Smooth muscle cell (in vitro differentiated cells): Measurements from ENCODE around the gene KIF17. TPM values are rescaled to one million over a fixed set of nuclear protein-coding genes. Genes with fewer than 3 reads are reported as not detected.

Experiments used
- DNase-seq: peaks from one replicate; lab custom pipeline; 2025; ENCODE audit not compliant: unreplicated experiment; lab: John Stamatoyannopoulos, UW
- H2AFZ ChIP-seq: fragments of 200-600 bp; sonication (generic); 2 replicates; pipeline ENCODE4 v1.6.0; 2016; ENCODE audit warnings: antibody characterized with exemption, low read depth, mild to moderate bottlenecking
- H3F3A ChIP-seq: fragments of 200-600 bp; sonication (generic); 2 replicates; pipeline ENCODE4 v1.6.0; 2017; ENCODE audit warnings: antibody characterized with exemption, low read depth
- H3K27ac ChIP-seq: fragments of 200-600 bp; sonication (generic); 2 replicates; pipeline ENCODE4 v1.5.1; 2016; ENCODE audit warnings: low read depth, mild to moderate bottlenecking
- H3K27me3 ChIP-seq: fragments of 200-600 bp; sonication (generic); 2 replicates; pipeline ENCODE4 v1.6.1; 2016; ENCODE audit warnings: low read depth, mild to moderate bottlenecking
- H3K36me3 ChIP-seq: fragments of 200-600 bp; sonication (generic); 2 replicates; pipeline ENCODE4 v1.5.1; 2016; ENCODE audit warnings: low read depth
- H3K4me1 ChIP-seq: fragments of 200-600 bp; sonication (generic); 2 replicates; pipeline ENCODE4 v1.5.1; 2016; ENCODE audit warnings: low read depth
- H3K4me2 ChIP-seq: fragments of 200-600 bp; sonication (generic); 2 replicates; pipeline ENCODE4 v1.6.0; 2016; ENCODE audit warnings: mild to moderate bottlenecking
- H3K4me3 ChIP-seq: fragments of 200-600 bp; sonication (generic); 2 replicates; pipeline ENCODE4 v1.5.1; 2016; ENCODE audit warnings: mild to moderate bottlenecking
- H3K79me2 ChIP-seq: fragments of 200-600 bp; sonication (generic); 2 replicates; pipeline ENCODE4 v1.6.0; 2016; ENCODE audit warnings: low read depth, mild to moderate bottlenecking
- H3K9ac ChIP-seq: fragments of 200-600 bp; sonication (generic); 2 replicates; pipeline ENCODE4 v1.6.0; 2016; ENCODE audit warnings: low read depth
- H3K9me3 ChIP-seq: fragments of 200-600 bp; sonication (generic); replicated peaks from 2 replicates; pipeline ENCODE4 v1.5.1; 2016; ENCODE audit warnings: low read depth
- H4K20me1 ChIP-seq: fragments of 200-600 bp; sonication (generic); 2 replicates; pipeline ENCODE4 v1.6.0; 2016; ENCODE audit warnings: low read depth
- CTCF ChIP-seq: fragments of 200-600 bp; sonication (generic); IDR thresholded peaks from 2 replicates; pipeline ENCODE4 v1.5.1; 2017; ENCODE audit warnings: borderline replicate concordance, mild to moderate bottlenecking, antibody characterized with exemption; ENCODE audit not compliant: insufficient read depth, poor library complexity, severe bottlenecking
- WGBS: methylation state at CpG from one replicate; pipeline ENCODE4 v1.1.7; 2016; ENCODE audit warnings: low lambda C conversion rate; 5-methylcytosine and 5-hydroxymethylcytosine counted together
- polyA plus RNA-seq: library from polyadenylated mRNA; unstranded; fragments of >200 nt; fragmentation: Nextera tagmentation; extraction: Ambion mirVana; gene quantifications from 2 replicates; pipeline ENCODE4 v1.2.1, GENCODE V29; 2016
- total RNA-seq: library from RNA; depleted of rRNA; stranded (reverse); fragments of >200 nt; gene quantifications from 2 replicates; pipeline ENCODE4 v1.2.3, GENCODE V29; 2014

Gene KIF17
- total and polyA plus RNA-seq, 2 experiments from 2014 or later, result 0.13 to 2.2 TPM

- no peaks in the 10 kb centered on the region for H3K36me3 ChIP-seq
- no peak overlapping the region for H3K4me2 ChIP-seq
- WGBS, result 95% methylated on average over 14 of the region's 14 CpGs
- no peaks in the 10 kb centered on the region for H3K79me2 ChIP-seq
- H3K27me3 ChIP-seq, result no peaks in the 10 kb centered on the region
- H4K20me1 ChIP-seq, result no peaks in the 10 kb centered on the region
- H2AFZ ChIP-seq, result no peak overlapping the region
- H3F3A ChIP-seq, result no peaks in the 10 kb centered on the region
- H3K9me3 ChIP-seq, result no peaks in the 10 kb centered on the region
- DNase-seq, result no peak
- H3K4me3 ChIP-seq, result no peak overlapping the region
- H3K9ac ChIP-seq, result no peak overlapping the region
- no peaks in the 10 kb centered on the region for H3K4me1 ChIP-seq
- H3K27ac ChIP-seq, result no peak overlapping the region
- no peak for TF ChIP-seq CTCF
Measured at GRCh38 chr1:20684651-20685050, 33.2 kb downstream of the KIF17 start.

- H3K4me3 ChIP-seq, result no peak overlapping the region
- 91% methylated on average over 13 of the region's 13 CpGs for WGBS
Measured at GRCh38 chr1:20684050-20684620, 33.7 kb downstream of the KIF17 start.

GRCh38 chr1:20683614-20684013 lies 34.2 kb downstream of the KIF17 start:
- H3K27ac ChIP-seq, result no peak overlapping the region
- no peaks in the 10 kb centered on the region for H4K20me1 ChIP-seq
- no peaks in the 10 kb centered on the region for H3F3A ChIP-seq
- no peaks in the 10 kb centered on the region for H3K27me3 ChIP-seq
- no peaks in the 10 kb centered on the region for H3K79me2 ChIP-seq
- H3K4me1 ChIP-seq, result no peaks in the 10 kb centered on the region
- H2AFZ ChIP-seq, result no peak overlapping the region
- no peak overlapping the region for H3K9ac ChIP-seq
- no peak overlapping the region for H3K4me2 ChIP-seq
- no peak overlapping the region for H3K4me3 ChIP-seq
- H3K36me3 ChIP-seq, result no peaks in the 10 kb centered on the region
- no peak for DNase-seq
- H3K9me3 ChIP-seq, result no peaks in the 10 kb centered on the region
- no peak for TF ChIP-seq CTCF
- 95% methylated on average over 10 of the region's 10 CpGs for WGBS

More at GRCh38 chr1:20684050-20684620, 33.7 kb downstream of the KIF17 start:
- no peaks in the 10 kb centered on the region for H4K20me1 ChIP-seq
- no peak for DNase-seq
- H3F3A ChIP-seq, result no peaks in the 10 kb centered on the region
- H3K9me3 ChIP-seq, result no peaks in the 10 kb centered on the region
- H3K27ac ChIP-seq, result no peak overlapping the region
- H3K9ac ChIP-seq, result no peak overlapping the region
- no peak for TF ChIP-seq CTCF
- H3K27me3 ChIP-seq, result no peaks in the 10 kb centered on the region
- no peaks in the 10 kb centered on the region for H3K36me3 ChIP-seq
- no peak overlapping the region for H3K4me2 ChIP-seq
- H3K4me1 ChIP-seq, result no peaks in the 10 kb centered on the region
- no peak overlapping the region for H2AFZ ChIP-seq
- no peaks in the 10 kb centered on the region for H3K79me2 ChIP-seq

GRCh38 chr1:20682571-20683236 lies 35.1 kb downstream of the KIF17 start:
- TF ChIP-seq CTCF, result no peak
- Histone ChIP-seq H4K20me1 (no peaks in the 10 kb centered on the region), H3K4me1 (no peaks in the 10 kb centered on the region), H3K79me2 (no peaks in the 10 kb centered on the region), H3K4me3 (no peak overlapping the region), H3K4me2 (no peak overlapping the region), H2AFZ (no peak overlapping the region), H3K9me3 (no peaks in the 10 kb centered on the region), H3K27ac (no peak overlapping the region), H3K36me3 (no peaks in the 10 kb centered on the region), H3F3A (no peaks in the 10 kb centered on the region), H3K27me3 (no peaks in the 10 kb centered on the region), H3K9ac (no peak overlapping the region)
- no peak for DNase-seq
- WGBS, result 93% methylated on average over 24 of the region's 24 CpGs
